Measurements from ENCODE around the gene PRAMEF18.
"Not testable (repeated sequence)": the region's sequence is repeated elsewhere in the genome, so short reads cannot be mapped to it uniquely, and the experiment has no call there.

Gene PRAMEF18

GRCh38 chr1:13225675-13226204 lies at the start of gene PRAMEF18:
Gene PRAMEF18 (minus strand): TSS chr1:13226154. CDS start chr1:13226106, 48 bp downstream.
- DNase-seq = not testable (repeated sequence)

GRCh38 chr1:13265124-13265523 lies 39.2 kb upstream of the PRAMEF18 start:
- not testable (repeated sequence) for DNase-seq

GRCh38 chr1:13253898-13254297 lies 27.9 kb upstream of the PRAMEF18 start, which contains the start of gene PRAMEF5:
Gene PRAMEF5 (plus strand): TSS chr1:13254198. CDS start chr1:13259269, 5,071 bp downstream.
- not testable (repeated sequence) for DNase-seq

- not testable (repeated sequence) for DNase-seq
Observed at GRCh38 chr1:13247122-13247521, 21.2 kb upstream of the PRAMEF18 start.

- not testable (repeated sequence) for DNase-seq
Observed at GRCh38 chr1:13246554-13246871, 20.6 kb upstream of the PRAMEF18 start.

GRCh38 chr1:13245841-13246553 lies 20.0 kb upstream of the PRAMEF18 start:
- DNase-seq = not testable (repeated sequence)

GRCh38 chr1:13243536-13244263 lies 17.7 kb upstream of the PRAMEF18 start:
- not testable (repeated sequence) for DNase-seq

GRCh38 chr1:13239633-13240032 lies 13.7 kb upstream of the PRAMEF18 start:
- not testable (repeated sequence) for DNase-seq

- not testable (repeated sequence) for DNase-seq
Observed at GRCh38 chr1:13237572-13237971, 11.6 kb upstream of the PRAMEF18 start.

GRCh38 chr1:13234057-13234456 lies 8.1 kb upstream of the PRAMEF18 start:
- DNase-seq = not testable (repeated sequence)

- not testable (repeated sequence) for DNase-seq
Observed at GRCh38 chr1:13232056-13232455, 6.1 kb upstream of the PRAMEF18 start.

GRCh38 chr1:13231061-13231750 lies 5.3 kb upstream of the PRAMEF18 start:
- not testable (repeated sequence) for DNase-seq

- DNase-seq = not testable (repeated sequence)
Observed at GRCh38 chr1:13230601-13231000, 4.6 kb upstream of the PRAMEF18 start.

- DNase-seq = not testable (repeated sequence)
Observed at GRCh38 chr1:13230096-13230495, 4.1 kb upstream of the PRAMEF18 start.

GRCh38 chr1:13228343-13228781 lies 2.4 kb upstream of the PRAMEF18 start:
- DNase-seq = no peak

GRCh38 chr1:13227271-13228055 lies 1.5 kb upstream of the PRAMEF18 start:
- not testable (repeated sequence) for DNase-seq

GRCh38 chr1:13224480-13225060 lies 1.4 kb downstream of the PRAMEF18 start:
- DNase-seq = no peak

- not testable (repeated sequence) for DNase-seq
Observed at GRCh38 chr1:13222788-13223187, 3.2 kb downstream of the PRAMEF18 start.

GRCh38 chr1:13219203-13219602 lies 6.8 kb downstream of the PRAMEF18 start:
- DNase-seq = not testable (repeated sequence)

GRCh38 chr1:13216619-13217018 lies 9.3 kb downstream of the PRAMEF18 start:
- not testable (repeated sequence) for DNase-seq

GRCh38 chr1:13208712-13209111 lies 17.2 kb downstream of the PRAMEF18 start:
- DNase-seq = not testable (repeated sequence)

- DNase-seq = not testable (repeated sequence)
Observed at GRCh38 chr1:13201309-13201708, 24.6 kb downstream of the PRAMEF18 start, which contains the start of gene PRAMEF13. Gene PRAMEF13 (minus strand): TSS chr1:13201409. CDS start chr1:13199589, 1,820 bp downstream.
